NCI-H1105 treated with DMSO at 0.1 percent for 48 hours (cell line): ENCODE data around the gene COASY.
"Not testable (repeated sequence)": the region's sequence is repeated elsewhere in the genome, so short reads cannot be mapped to it uniquely, and the experiment has no call there.

Experiments
- DNase-seq: peaks from one replicate; lab custom pipeline; 2025; lab: John Stamatoyannopoulos, UW

COASY gene

DNA sequence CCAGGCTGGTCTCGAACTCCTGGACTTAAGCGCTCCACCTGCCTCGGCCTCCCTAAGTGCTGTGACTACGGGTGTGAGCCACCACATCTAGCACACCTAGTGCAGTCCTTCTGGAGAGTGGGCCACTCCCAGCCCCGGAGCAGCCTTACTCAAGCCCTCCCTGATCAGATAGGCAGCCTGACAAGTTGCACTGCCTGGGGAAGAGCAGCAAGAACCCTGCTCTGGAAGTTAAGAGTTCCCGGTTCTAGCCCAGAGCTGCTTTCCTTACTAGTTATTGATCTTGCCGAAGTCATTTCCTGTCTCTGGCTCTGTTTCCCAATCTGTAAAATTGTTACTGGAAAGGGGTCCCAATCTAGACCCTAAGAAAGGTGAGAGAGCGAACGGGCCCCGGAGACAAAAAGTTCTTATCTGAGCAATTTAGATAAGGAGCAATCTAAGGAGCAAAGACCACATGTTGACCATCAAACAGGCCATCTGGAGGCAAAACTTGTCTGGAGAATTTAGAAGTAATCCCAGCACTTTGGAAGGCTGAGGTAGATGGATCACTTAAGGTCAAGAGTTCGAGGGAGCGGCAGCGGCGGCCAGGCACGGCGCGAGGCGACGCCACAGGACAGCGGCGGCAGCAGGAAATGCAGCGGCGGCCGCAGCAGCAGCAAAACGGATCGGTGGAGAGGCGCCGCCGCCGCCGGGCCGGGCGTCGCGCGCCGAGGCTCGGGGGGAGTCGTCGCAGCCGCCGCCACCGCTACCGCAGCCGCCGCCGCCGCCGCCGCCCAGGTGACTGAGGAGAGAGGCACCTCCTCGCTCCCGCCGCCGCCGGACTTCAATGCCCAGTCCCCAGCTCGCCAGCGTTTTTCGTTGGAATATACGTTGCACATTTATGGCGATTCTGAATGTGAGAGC, 30.2 kb upstream of the COASY start:
- peak; percentile 39 for DNase-seq

GRCh38 chr17:42535155-42536047, 26.5 kb upstream of the COASY start:
- no peak for DNase-seq

DNA sequence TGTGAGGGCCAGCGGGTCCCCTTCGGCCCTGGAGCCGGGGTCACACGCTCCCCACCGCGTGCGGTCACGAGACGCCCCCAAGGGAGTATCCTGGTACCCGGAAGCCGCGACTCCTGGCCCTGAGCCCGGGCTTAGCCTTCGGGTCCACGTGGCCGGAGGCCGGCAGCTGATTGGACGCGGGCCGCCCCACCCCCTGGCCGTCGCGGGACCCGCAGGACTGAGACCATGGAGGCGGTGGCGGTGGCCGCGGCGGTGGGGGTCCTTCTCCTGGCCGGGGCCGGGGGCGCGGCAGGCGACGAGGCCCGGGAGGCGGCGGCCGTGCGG, 25.9 kb upstream of the COASY start, which contains the start of gene NAGLU:
Gene NAGLU (plus strand): TSS at position 194 of the 324 bp plus-strand sequence. CDS start 32 bp downstream, at position 226.
- peak; percentile 84 for DNase-seq

DNA sequence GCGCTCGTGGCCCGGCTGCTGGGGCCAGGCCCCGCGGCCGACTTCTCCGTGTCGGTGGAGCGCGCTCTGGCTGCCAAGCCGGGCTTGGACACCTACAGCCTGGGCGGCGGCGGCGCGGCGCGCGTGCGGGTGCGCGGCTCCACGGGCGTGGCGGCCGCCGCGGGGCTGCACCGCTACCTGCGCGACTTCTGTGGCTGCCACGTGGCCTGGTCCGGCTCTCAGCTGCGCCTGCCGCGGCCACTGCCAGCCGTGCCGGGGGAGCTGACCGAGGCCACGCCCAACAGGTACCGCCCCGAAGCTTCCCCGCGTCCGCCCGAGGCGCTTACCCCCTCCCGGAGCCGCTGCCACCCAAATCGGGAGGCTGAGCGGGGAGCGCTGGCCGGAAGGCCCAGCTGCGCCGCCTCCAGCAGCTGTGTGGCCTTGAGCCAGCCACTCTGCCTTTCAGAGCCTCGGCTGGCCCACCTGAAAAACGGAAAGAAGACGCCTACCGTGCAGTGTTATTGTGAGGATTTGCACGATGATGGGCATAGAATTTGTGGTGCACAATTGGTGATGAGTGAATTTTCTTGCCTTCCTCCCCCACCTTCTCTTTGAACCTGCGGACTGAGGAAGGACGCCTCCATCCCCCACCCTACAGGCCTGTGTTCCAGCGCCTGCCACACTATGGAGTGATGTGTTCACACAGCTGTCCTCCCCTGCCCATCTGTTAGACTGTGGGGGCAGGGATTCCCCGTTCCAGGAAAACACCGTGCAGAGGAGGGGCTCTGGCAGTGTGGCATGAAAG, 25.4 kb upstream of the COASY start:
- DNase-seq: peak; percentile 80

DNA sequence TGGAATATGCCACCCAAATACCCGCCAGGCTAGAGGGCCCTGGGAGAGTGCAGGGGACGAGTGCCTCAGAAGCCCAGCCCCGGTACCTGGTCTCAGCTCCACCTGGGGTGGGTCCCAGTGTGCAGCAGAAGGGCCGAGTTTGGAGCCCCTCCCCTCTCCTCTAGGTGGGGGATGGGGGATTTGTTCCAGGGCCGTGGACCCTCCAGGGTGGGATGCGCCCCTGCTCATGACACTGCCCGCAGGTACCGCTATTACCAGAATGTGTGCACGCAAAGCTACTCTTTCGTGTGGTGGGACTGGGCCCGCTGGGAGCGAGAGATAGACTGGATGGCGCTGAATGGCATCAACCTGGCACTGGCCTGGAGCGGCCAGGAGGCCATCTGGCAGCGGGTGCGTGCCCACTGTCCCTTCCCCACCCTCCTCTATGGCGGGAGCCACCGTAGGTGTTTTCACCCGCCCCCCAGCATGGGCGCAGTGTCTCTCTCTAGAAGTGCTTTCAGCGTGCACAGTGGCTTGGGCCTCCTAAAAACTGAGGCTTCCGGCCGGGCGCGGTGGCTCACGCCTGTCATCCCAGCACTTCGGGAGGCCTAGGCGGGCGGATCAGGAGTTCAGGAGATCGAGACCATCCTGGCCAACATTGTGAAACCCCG, 24.7 kb upstream of the COASY start:
- DNase-seq: no peak

DNA sequence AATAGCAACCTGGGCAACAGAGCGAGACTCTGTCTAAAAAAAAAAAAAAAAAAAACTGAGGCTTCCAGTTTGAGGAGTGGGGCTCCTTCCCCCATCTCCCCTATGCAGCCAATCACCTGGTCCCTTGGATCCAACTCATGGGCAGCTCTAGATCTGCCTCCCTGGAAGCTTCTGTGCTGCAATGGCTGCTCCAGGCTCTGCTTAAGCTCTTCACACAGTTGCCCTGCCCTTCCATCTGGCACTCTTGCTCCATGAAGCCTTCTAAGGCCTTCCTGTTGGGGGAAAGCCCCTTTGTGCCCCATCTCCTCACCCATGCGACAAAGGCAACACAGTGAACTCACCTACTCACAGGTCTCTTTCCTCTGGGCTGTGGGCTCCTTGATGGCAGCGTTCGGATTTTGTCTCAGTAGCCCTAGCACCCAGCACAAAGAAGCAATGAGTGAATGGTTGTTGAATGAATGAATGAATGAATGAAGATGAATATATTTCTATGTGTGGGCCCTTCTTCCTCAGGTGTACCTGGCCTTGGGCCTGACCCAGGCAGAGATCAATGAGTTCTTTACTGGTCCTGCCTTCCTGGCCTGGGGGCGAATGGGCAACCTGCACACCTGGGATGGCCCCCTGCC, 24.0 kb upstream of the COASY start:
- DNase-seq: no peak

DNA sequence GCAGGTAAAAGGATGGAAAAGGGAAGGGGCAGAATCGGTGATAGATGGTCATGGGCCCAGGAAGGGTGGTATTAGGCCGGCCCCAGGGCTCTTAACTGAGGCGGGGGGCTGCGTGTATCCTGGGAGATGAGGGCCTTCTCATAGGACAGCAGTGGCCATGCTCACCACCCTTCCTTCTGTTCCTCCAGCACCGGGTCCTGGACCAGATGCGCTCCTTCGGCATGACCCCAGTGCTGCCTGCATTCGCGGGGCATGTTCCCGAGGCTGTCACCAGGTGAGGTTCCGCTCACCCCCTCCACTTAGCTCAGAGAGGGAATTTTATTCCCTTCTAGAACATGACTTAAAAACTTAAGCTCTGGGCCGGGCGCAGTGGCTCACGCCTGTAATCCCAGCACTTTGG, 23.5 kb upstream of the COASY start:
- DNase-seq: no peak

DNA sequence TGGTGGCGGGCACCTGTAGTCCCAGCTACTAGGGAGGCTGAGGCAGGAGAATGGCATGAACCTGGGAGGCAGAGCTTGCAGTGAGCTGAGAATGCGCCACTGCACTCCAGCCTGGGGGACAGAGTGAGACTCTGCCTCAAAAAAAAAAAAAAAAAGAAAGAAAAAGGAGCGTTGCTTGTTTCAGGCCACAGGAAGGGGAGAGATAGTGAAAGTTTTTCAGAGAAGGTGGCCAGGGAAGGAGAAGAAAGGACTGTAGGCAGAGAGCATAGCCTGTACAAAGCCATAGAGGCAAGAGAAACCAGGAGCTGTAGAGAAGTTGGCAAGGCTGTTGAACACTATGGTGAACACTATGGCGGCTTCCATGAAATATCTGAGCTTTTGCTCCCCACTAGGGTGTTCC, 21.4 kb upstream of the COASY start:
- not testable (repeated sequence) for DNase-seq

DNA sequence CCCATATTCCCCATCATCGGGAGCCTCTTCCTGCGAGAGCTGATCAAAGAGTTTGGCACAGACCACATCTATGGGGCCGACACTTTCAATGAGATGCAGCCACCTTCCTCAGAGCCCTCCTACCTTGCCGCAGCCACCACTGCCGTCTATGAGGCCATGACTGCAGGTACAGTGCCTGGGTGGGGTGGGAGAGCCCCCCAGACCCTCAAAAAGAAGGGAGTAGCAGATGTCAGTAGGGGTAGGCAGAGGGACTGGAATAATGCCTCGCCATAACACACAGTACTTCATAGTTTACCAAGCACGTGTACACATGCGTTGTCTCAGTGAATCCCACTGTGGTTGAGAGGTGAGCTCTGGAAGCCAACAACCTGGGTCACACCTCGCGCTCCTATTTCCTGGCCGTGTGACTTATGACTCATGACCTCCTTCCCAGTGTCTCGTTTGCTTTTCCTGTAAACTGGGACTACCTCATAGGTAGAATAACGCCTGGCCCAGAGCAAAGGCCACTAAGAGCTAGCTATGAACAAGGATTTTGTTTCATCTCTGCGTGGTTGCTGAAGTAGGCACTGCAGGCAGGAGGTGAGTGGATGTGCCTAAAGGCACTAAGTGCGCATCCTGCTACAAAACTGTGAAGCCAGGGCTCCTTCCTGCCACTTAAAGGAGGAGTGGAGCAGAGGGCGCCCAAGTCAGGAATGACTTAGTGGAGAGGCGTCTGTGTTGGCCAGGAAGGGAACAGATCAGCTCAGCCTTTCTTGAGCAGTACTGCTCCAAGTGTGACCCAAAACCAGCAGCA, 20.7 kb upstream of the COASY start:
- no peak for DNase-seq

DNA sequence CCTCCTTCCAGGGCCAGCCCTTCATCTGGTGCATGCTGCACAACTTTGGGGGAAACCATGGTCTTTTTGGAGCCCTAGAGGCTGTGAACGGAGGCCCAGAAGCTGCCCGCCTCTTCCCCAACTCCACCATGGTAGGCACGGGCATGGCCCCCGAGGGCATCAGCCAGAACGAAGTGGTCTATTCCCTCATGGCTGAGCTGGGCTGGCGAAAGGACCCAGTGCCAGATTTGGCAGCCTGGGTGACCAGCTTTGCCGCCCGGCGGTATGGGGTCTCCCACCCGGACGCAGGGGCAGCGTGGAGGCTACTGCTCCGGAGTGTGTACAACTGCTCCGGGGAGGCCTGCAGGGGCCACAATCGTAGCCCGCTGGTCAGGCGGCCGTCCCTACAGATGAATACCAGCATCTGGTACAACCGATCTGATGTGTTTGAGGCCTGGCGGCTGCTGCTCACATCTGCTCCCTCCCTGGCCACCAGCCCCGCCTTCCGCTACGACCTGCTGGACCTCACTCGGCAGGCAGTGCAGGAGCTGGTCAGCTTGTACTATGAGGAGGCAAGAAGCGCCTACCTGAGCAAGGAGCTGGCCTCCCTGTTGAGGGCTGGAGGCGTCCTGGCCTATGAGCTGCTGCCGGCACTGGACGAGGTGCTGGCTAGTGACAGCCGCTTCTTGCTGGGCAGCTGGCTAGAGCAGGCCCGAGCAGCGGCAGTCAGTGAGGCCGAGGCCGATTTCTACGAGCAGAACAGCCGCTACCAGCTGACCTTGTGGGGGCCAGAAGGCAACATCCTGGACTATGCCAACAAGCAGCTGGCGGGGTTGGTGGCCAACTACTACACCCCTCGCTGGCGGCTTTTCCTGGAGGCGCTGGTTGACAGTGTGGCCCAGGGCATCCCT, 18.5 kb upstream of the COASY start:
- no peak for DNase-seq

DNA sequence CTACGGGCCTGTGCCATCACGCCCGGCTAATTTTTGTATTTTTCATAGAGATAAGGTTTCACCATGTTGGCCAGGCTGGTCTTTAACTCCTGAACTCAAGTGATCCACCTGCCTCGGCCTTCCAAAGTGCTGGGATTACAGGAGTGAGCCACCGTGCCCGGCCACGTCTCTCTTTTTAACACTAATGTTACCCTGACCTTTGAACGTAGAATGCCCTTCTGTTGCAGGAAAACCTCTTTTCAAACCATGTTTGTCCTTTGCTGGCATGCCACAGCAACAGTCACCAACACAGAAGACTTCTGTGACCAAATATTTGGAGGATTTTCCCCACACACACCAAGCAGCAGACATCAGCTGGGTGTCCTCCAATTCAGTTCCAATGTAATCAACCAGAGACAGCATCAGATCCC, 17.1 kb upstream of the COASY start:
- DNase-seq: no peak

DNA sequence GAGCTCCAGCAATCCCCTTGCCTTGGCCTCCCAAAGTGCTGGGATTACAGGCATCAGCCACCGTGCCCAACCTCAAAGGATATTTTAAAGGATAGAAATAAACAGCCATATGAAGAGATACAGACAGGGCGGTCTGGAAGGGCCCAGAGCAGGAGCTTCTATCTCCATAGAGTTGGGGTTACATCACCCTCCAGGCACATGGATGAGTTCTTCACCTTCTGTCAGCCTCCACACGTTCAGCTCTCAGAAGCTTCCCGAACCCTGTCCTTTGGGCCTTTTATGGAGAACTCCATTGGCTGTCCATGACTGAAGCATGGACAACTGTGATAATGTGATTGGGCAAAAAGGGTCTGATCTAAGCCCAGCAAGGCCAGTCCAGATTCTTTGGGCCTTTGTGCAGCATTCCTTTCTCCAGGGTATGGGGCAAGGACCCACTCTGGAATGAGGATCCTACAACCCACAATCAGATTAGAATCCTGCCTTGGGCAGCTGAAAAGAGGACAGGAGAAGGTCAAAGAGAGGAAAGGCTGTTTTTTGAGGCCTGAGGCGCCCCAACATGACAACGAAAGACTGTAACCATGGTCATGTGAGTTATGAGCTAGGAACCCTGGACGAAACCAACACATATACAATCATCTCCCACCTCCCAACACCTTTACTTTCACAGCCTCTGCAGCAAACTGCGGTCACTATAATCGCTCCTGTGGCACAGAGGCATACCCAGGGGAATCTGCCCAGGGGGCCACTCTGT, 16.0 kb upstream of the COASY start:
- DNase-seq: not testable (repeated sequence)

DNA sequence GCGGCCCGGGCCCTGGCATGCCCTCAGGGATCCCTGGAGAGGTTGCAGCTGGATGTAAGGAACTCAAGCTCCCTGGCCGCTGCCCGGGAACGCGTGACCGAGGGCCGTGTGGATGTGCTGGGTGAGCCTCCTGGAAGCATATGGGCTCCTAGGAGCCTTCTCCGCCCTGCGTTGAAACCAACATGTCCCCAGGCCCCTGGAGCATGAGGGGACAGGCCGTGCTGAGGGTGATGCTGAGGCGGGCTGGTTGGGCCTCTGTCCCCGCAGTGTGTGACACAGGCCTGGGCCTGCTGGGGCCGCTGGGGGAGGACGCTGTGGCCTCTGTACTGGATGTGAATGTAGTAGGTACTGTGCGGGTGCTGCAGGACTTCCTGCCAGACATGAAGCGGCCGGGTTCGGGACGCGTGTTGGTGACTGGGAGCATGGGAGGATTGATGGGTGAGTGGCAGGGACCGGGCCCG, 14.9 kb upstream of the COASY start:
- no peak for DNase-seq

GRCh38 chr17:42547698-42548069, 14.3 kb upstream of the COASY start:
- DNase-seq: no peak

DNA sequence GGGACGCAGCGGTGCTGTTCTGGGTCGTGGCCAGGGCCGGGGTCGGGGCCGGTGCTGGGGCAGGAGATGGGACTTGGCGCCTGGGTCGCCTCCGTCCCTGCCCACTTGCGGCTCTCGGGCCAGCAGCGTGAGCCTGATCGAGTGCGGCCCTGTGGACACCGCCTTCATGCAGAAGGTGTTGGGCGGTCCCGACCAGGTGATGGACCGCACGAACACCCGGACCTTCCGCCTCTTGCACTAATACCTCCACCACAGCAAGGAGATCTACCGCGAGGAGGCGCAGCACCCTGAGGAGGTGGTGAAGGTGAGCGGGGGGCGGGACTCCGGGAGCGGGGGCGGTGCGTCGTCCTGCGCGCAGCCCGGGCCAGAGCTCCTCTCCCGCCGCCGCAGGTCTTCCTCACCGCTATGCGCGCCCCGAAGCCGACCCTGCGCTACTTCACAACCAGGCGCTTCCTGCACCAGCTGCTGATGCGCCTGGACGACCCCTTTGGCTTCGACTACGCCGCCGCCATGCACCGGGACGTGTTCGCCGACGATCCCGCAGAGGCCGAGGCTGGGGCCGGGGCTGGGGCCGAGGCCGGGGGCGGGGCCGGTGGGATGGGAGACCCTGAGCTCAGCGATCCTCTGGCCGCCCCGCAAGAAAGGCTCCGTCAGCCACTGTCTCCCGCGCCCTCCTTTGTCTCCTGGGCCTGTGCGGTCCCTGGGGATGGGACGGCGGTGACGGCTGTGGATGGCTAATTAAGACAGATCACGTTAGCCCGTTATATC, 13.7 kb upstream of the COASY start:
- DNase-seq: peak; percentile 72

- no peak for DNase-seq
Observed at GRCh38 chr17:42548993-42549755, 12.8 kb upstream of the COASY start.

DNA sequence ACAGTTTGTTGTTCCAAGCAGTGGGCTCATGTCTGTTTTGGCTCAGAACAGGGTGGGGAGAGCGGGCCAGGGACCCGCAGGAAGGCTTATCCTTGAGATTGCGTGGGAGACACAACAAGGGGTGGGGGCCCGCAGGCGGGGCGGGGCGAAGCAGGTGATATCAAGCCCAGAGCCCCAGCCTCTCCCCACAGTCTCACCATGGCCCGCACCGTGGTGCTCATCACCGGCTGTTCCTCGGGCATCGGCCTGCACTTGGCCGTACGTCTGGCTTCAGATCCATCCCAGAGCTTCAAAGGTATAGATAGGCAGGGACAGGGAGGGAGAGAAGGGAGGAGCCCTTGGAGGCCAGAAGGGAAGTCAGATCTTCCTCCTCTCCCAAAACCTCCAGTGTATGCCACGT, 9.2 kb upstream of the COASY start, which contains the start of gene HSD17B1:
Gene HSD17B1 (plus strand): TSS at position 188 of the 400 bp plus-strand sequence. CDS start 11 bp downstream, at position 199.
- not testable (repeated sequence) for DNase-seq
